Choroid plexus epithelial cell (primary cell): ENCODE measurements around the gene KLHDC2.
"Not testable (repeated sequence)": the region's sequence is repeated elsewhere in the genome, so short reads cannot be mapped to it uniquely, and the experiment has no call there.

ENCODE experiments used
- DNase-seq: peaks from one replicate; pipeline ENCODE4 v3.0.0-alpha.2; 2010; ENCODE audit warnings: low read depth
- H3K4me3 ChIP-seq: 2 replicates; pipeline ENCODE4 v1.5.1; 2011; ENCODE audit warnings: low read depth, mild to moderate bottlenecking, control low read depth, low read length, moderate library complexity
- TF ChIP-seq, protein P1 (sequence below): conservative IDR thresholded peaks from 2 replicates; pipeline ENCODE4 v1.5.1; 2011; ENCODE audit warnings: low read depth, mild to moderate bottlenecking, control low read depth, inconsistent platforms, low read length, moderate library complexity

Gene KLHDC2, protein sequence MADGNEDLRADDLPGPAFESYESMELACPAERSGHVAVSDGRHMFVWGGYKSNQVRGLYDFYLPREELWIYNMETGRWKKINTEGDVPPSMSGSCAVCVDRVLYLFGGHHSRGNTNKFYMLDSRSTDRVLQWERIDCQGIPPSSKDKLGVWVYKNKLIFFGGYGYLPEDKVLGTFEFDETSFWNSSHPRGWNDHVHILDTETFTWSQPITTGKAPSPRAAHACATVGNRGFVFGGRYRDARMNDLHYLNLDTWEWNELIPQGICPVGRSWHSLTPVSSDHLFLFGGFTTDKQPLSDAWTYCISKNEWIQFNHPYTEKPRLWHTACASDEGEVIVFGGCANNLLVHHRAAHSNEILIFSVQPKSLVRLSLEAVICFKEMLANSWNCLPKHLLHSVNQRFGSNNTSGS

GRCh38 chr14:49767571-49768300, at the start of gene KLHDC2:
Gene KLHDC2, plus strand, starts transcription at chr14:49768153. Its CDS starts 316 bp downstream, at chr14:49768469.
- H3K4me3 ChIP-seq: peak within 1 kb of the TSS; percentile 96
- TF ChIP-seq, protein P1, sequence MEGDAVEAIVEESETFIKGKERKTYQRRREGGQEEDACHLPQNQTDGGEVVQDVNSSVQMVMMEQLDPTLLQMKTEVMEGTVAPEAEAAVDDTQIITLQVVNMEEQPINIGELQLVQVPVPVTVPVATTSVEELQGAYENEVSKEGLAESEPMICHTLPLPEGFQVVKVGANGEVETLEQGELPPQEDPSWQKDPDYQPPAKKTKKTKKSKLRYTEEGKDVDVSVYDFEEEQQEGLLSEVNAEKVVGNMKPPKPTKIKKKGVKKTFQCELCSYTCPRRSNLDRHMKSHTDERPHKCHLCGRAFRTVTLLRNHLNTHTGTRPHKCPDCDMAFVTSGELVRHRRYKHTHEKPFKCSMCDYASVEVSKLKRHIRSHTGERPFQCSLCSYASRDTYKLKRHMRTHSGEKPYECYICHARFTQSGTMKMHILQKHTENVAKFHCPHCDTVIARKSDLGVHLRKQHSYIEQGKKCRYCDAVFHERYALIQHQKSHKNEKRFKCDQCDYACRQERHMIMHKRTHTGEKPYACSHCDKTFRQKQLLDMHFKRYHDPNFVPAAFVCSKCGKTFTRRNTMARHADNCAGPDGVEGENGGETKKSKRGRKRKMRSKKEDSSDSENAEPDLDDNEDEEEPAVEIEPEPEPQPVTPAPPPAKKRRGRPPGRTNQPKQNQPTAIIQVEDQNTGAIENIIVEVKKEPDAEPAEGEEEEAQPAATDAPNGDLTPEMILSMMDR: peak; percentile 0
- peak; percentile 92 for DNase-seq

DNA sequence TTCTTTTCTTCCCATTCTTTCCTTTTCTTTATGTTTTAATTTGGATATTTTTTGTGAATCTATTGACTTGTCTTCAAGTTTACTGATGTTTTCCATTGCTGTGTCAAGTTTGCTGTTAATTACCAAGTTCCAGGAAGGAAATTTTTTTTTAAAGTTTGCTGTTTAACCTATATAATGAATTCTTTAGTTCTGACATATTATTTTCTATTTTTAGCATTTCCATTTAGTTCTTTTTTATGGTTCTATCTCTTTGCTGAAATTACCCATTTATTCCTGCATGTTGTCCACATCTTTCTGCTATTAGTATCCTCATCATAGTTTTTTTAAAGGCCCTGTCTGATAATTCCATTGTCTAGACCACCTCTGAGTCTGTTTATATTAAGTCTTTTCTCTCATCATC, 47.2 kb upstream of the KLHDC2 start:
- no peak for DNase-seq
- H3K4me3 ChIP-seq: no peak overlapping the region
- TF ChIP-seq, protein P1: no peak

DNA sequence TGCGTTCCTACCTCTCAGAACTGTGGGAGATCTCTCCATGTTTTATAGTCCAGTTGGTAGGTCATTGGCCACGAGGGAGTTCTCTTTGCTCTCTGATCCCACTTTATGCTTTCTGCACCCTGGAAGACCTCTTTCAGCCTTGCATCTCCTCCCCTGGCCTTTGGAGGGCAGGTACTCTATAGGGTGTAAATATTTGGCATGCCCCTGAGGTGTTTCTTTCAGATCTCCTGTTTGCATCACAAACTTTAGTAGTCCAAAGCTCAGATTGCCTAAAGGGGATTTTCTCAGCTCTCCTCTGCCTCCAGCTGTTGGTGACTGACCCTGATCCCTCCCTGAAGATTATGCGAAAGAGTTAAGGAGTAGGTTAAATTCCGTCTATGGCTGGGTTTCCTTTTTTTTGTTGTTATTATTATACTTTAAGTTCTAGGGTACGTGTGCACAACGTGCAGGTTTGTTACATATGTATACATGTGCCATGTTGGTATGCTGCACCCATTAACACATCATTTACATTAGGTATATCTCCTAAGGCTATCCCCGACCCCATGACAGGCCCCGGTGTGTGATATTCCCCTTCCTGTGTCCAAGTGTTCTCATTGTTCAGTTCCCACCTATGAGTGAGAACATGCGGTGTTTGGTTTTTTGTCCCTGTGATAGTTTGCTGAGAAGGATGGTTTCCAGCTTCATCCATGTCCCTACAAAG, 46.1 kb upstream of the KLHDC2 start:
- not testable (repeated sequence) for DNase-seq, H3K4me3 ChIP-seq

- no peak overlapping the region for H3K4me3 ChIP-seq
- TF ChIP-seq, protein P1: no peak
- DNase-seq: no peak
Observed at GRCh38 chr14:49727171-49727570, 40.8 kb upstream of the KLHDC2 start.

DNA sequence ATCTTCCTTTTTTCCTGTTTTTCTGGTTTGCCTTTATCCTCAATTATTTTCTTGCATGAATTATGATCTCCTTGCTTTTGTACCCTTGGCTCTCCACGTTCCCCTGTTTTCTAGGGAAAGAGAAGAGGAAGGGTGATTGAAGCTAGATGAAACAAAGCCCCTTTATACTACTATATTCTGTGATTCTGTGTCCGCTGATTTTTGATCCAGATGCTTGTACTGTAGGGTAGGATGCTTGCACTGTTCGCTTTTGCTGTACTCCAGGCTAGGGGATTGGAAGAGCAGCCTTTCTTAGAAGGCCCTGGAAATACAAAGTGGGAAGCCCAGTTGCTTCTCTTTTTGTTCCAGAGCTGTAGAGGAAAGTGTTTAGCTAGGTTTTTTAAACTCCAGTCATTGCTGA, 35.1 kb upstream of the KLHDC2 start:
- H3K4me3 ChIP-seq: no peak overlapping the region
- TF ChIP-seq, protein P1: no peak
- DNase-seq: no peak

- no peak overlapping the region for H3K4me3 ChIP-seq
- DNase-seq: no peak
- TF ChIP-seq, protein P1: no peak
Observed at GRCh38 chr14:49733836-49734235, 34.1 kb upstream of the KLHDC2 start.

- DNase-seq, H3K4me3 ChIP-seq: not testable (repeated sequence)
Observed at GRCh38 chr14:49735669-49736068, 32.3 kb upstream of the KLHDC2 start.

GRCh38 chr14:49745191-49745590, 22.8 kb upstream of the KLHDC2 start:
- H3K4me3 ChIP-seq: no peak overlapping the region
- DNase-seq: no peak
- TF ChIP-seq, protein P1: no peak

- H3K4me3 ChIP-seq, DNase-seq: not testable (repeated sequence)
Observed at GRCh38 chr14:49746476-49746875, 21.5 kb upstream of the KLHDC2 start.
